Liver (tissue), 9 donors: ENCODE measurements around the gene TXNRD2. TPM values are rescaled to one million over a fixed set of nuclear protein-coding genes. Genes with fewer than 3 reads are reported as not detected.

Source experiments
- DNase-seq: peaks from one replicate; pipeline ENCODE4 v3.0.0-alpha.2; 2017; ENCODE audit warnings: low spot score
- H3K27ac ChIP-seq, 2 donors: one replicate each; pipeline ENCODE4 v1.7.0; 2013; ENCODE audit warnings: inconsistent platforms in 2 of 2, low read length in 2 of 2, control low read depth in 1 of 2, low read depth in 1 of 2, mild to moderate bottlenecking in 1 of 2
- H3K27me3 ChIP-seq, 4 donors: one replicate each; pipeline versions ENCODE4 v1.6.1 to v1.7.0; 2013; ENCODE audit warnings: low read length in 3 of 4, inconsistent platforms in 1 of 4, mild to moderate bottlenecking in 1 of 4, moderate library complexity in 1 of 4; ENCODE audit not compliant: control insufficient read depth in 4 of 4, insufficient read depth in 4 of 4
- H3K36me3 ChIP-seq, 4 donors: one replicate each; pipeline versions ENCODE4 v1.6.1 to v1.7.0; 2013; ENCODE audit warnings: low read length in 3 of 4, mild to moderate bottlenecking in 3 of 4, low read depth in 1 of 4, moderate library complexity in 1 of 4; ENCODE audit not compliant: control insufficient read depth in 4 of 4, insufficient read depth in 3 of 4
- H3K4me1 ChIP-seq, 4 donors: one replicate each; pipeline versions ENCODE4 v1.6.1 to v1.7.0; 2013; ENCODE audit warnings: low read length in 3 of 4, mild to moderate bottlenecking in 3 of 4, moderate library complexity in 1 of 4; ENCODE audit not compliant: control insufficient read depth in 4 of 4, insufficient read depth in 4 of 4
- H3K4me3 ChIP-seq, 3 donors: one replicate each; pipeline versions ENCODE4 v1.6.1 to v1.7.0; 2013; ENCODE audit warnings: low read length in 3 of 3, control low read depth in 1 of 3, low read depth in 1 of 3, mild to moderate bottlenecking in 1 of 3
- H3K9ac ChIP-seq, 2 donors: one replicate each; pipeline ENCODE4 v1.7.0; 2013; ENCODE audit warnings: low read length in 2 of 2, mild to moderate bottlenecking in 2 of 2, moderate library complexity in 2 of 2, control low read depth in 1 of 2, low read depth in 1 of 2
- H3K9me3 ChIP-seq, 4 donors: one replicate each; pipeline versions ENCODE4 v1.6.1 to v1.7.0; 2013; ENCODE audit warnings: low read length in 3 of 4; ENCODE audit not compliant: control insufficient read depth in 4 of 4
- CTCF ChIP-seq: fragments of 150-350 bp; IDR thresholded peaks from 2 replicates; pipeline ENCODE4 v1.5.1; 2017; ENCODE audit warnings: improper control_type of control experiment, low read depth, low read length; ENCODE audit not compliant: missing input control
- FOXA1 ChIP-seq: IDR thresholded peaks from 2 replicates; pipeline ENCODE4 v1.6.1; 2016; ENCODE audit warnings: antibody characterized with exemption
- FOXA2 ChIP-seq: IDR thresholded peaks from 2 replicates; pipeline ENCODE4 v1.6.1; 2016; ENCODE audit warnings: antibody characterized with exemption
- HNF4A ChIP-seq, 2 donors: conservative IDR thresholded peaks; 2 replicates each; pipeline ENCODE4 v1.6.1; 2016; ENCODE audit warnings: antibody characterized with exemption in 2 of 2, mild to moderate bottlenecking in 2 of 2
- HNF4G ChIP-seq: IDR thresholded peaks from 2 replicates; pipeline ENCODE4 v1.6.1; 2016; ENCODE audit warnings: antibody characterized with exemption
- JUND ChIP-seq, 2 donors: IDR thresholded peaks; 2 replicates each; pipeline ENCODE4 v1.6.1; 2016; ENCODE audit warnings: antibody characterized with exemption in 2 of 2
- RAD21 ChIP-seq, 2 donors: IDR thresholded peaks; 2 replicates each; pipeline ENCODE4 v1.6.1; 2016; ENCODE audit warnings: antibody characterized with exemption in 2 of 2, mild to moderate bottlenecking in 2 of 2
- SP1 ChIP-seq: IDR thresholded peaks from 2 replicates; pipeline ENCODE4 v1.6.1; 2018; ENCODE audit warnings: antibody characterized with exemption, mild to moderate bottlenecking
- YY1 ChIP-seq: IDR thresholded peaks from 2 replicates; pipeline ENCODE4 v1.6.1; 2016; ENCODE audit warnings: antibody characterized with exemption, mild to moderate bottlenecking
- WGBS: extraction: QIAGEN DNeasy Blood & Tissue Kit; methylation state at CpG from one replicate; pipeline ENCODE4 v1.1.7; 2013; 5-methylcytosine and 5-hydroxymethylcytosine counted together
- polyA plus RNA-seq, 2 donors: library from polyadenylated mRNA; stranded (reverse) in 1 of 2; unstranded in 1 of 2; fragments of 200-250 nt in 1 of 2; fragments of >200 nt in 1 of 2; fragmentation: Nextera tagmentation in 1 of 2; extraction: Ambion mirVana in 1 of 2; gene quantifications; one replicate each; pipeline versions ENCODE4 v1.2.1 to v1.2.3, GENCODE V29; 2013 to 2015
- total RNA-seq, 2 donors: library from RNA; depleted of rRNA; stranded (reverse); fragments of >200 nt; gene quantifications; one replicate each; pipeline ENCODE4 v1.2.3, GENCODE V29; 2014
- TF ChIP-seq, protein P1 (sequence below): IDR thresholded peaks from 2 replicates; pipeline ENCODE4 v1.6.1; 2016; ENCODE audit warnings: antibody characterized with exemption
- TF ChIP-seq, protein P2 (sequence below): IDR thresholded peaks from 2 replicates; pipeline ENCODE4 v1.6.1; 2016; ENCODE audit warnings: antibody characterized with exemption
- TF ChIP-seq, protein P3 (sequence below): IDR thresholded peaks from 2 replicates; pipeline ENCODE4 v1.6.1; 2016; ENCODE audit warnings: antibody characterized with exemption
- TF ChIP-seq, protein P4 (sequence below): IDR thresholded peaks from 2 replicates; pipeline ENCODE4 v1.6.1; 2016; ENCODE audit warnings: antibody characterized with exemption, mild to moderate bottlenecking
- donor health status: healthy.
- donor health status: healthy.
- donor health status: healthy.
- donor health status: healthy.
- donor health status: healthy.

The TXNRD2 gene
- total and polyA plus RNA-seq, 4 donors = 22.2 to 41.3 (median 33.6) TPM

GRCh38 chr22:19961201-19961580 lies 19.6 kb upstream of the TXNRD2 start (continued):
- TF ChIP-seq, protein P1, sequence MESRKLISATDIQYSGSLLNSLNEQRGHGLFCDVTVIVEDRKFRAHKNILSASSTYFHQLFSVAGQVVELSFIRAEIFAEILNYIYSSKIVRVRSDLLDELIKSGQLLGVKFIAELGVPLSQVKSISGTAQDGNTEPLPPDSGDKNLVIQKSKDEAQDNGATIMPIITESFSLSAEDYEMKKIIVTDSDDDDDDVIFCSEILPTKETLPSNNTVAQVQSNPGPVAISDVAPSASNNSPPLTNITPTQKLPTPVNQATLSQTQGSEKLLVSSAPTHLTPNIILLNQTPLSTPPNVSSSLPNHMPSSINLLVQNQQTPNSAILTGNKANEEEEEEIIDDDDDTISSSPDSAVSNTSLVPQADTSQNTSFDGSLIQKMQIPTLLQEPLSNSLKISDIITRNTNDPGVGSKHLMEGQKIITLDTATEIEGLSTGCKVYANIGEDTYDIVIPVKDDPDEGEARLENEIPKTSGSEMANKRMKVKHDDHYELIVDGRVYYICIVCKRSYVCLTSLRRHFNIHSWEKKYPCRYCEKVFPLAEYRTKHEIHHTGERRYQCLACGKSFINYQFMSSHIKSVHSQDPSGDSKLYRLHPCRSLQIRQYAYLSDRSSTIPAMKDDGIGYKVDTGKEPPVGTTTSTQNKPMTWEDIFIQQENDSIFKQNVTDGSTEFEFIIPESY = peak; percentile 53
- TF ChIP-seq YY1 = peak; percentile 44
- TF ChIP-seq HNF4G = peak; percentile 70
- TF ChIP-seq RAD21 (IDR thresholded peaks at IDR 0.05) = peak in 1 of 2 donors; percentile 22

DNA sequence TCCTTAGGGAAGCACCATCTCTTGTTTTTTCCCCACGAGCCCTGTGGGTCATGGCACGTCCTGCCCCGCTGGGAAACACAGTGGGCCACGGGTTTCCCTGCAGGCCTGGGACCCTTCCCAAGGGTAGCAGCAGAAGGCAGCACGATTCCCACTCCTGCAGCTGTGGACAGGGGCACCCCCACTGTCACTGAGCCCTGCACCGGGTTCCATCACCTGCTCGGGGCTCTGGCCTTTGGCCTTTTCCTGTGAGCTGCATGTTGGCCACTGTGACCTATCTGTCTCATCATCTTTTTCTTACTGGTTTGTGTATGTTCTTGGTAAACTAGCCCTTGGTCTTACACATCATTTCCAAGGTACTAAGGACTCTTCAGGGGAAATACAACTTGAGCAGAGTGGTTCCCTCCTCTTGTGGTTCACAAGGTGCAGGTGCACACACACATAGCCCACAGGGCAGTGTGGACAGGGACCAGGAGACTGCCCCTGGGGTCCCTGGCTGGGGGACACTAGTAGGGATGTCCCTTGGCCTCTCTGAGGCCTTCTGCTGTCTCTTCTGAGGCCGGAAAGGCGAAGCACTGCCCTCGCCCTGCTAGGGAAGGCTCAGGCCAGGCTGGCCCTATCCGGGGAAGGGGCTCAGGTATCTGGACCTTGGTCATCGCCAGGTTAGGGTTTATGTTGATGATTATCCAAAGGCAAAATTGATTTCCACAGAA lies 19.0 kb upstream of the TXNRD2 start:
- WGBS = 62% methylated on average over 12 of the region's 12 CpGs
- TF ChIP-seq, protein P1 = no peak
- TF ChIP-seq SP1 = no peak
- TF ChIP-seq, protein P2, sequence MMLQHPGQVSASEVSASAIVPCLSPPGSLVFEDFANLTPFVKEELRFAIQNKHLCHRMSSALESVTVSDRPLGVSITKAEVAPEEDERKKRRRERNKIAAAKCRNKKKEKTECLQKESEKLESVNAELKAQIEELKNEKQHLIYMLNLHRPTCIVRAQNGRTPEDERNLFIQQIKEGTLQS = no peak
- TF ChIP-seq FOXA2 = no peak
- no peak for TF ChIP-seq FOXA1
- no peak for TF ChIP-seq HNF4G
- H3K27ac ChIP-seq = peak overlapping the region; percentile 93
- H3K4me1 ChIP-seq = peaks cover 25 to 56% (median 38%) of the 10 kb centered on the region in 4 donors
- no peaks in the 10 kb centered on the region for H3K27me3 ChIP-seq
- peaks cover 0 to 10% (median 6%) of the 10 kb centered on the region in 4 donors for H3K36me3 ChIP-seq
- DNase-seq = no peak
- H3K9ac ChIP-seq = peak overlapping the region in 1 of 2 donors; percentile 91
- H3K9me3 ChIP-seq = no peaks in the 10 kb centered on the region
- H3K4me3 ChIP-seq = no peak overlapping the region

DNA sequence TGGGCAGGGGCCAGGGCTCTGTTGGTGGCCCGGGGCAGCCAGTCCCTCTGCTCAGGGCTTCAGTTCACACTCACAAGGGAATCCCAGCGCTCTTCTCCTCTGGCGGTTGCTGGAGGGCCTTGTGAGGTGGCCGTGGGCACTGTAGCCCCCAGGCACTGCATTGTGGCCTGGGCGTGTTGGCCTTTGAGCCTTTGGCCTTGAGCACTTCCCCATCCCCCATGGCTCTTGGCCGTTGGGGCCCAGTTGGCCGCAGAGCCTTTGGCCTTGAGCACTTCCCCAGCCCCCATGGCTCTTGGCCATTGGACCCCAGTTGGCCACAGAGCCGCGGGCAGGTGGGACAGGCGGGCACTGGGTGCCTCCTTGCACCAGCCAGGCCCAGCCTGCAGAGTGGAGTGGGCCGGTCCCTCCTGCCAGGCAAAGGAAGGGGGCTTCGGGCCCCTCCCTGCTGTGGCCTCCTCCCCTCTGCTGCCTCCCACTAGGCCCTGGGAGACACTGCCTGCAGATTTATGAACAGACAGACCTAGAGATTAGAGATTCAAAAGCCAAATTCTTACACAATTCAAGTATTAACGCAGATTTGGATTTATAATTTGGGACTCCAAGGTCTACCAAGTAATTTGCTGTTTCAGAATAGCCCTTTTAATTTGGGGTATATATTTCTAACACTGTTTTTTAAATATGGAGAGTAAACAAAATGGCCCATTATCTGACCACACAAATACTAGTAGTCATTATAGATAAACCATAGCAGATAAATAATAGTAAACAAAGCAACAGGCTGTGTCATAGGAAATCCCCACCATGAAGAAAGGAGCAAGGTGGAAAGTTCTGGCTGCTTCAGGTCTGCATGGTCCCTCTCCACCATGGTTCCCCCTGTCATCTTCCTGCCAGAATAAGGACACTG lies 18.2 kb upstream of the TXNRD2 start:
- Histone ChIP-seq H3K4me3 (no peak overlapping the region), H3K27me3 (no peaks in the 10 kb centered on the region), H3K9me3 (no peaks in the 10 kb centered on the region), H3K36me3 (peaks cover 0 to 8% (median 5%) of the 10 kb centered on the region in 4 donors), H3K9ac (peak overlapping the region in 1 of 2 donors; percentile 17), H3K27ac (peak overlapping the region; percentile 93), H3K4me1 (peaks cover 25 to 54% (median 38%) of the 10 kb centered on the region in 4 donors)
- WGBS = 17% methylated on average over 13 of the region's 13 CpGs
- no peak for DNase-seq
- TF ChIP-seq, protein P3, sequence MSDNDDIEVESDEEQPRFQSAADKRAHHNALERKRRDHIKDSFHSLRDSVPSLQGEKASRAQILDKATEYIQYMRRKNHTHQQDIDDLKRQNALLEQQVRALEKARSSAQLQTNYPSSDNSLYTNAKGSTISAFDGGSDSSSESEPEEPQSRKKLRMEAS = peak; percentile 39
- TF ChIP-seq HNF4G = peak; percentile 49
- peak; percentile 83 for TF ChIP-seq SP1
- TF ChIP-seq RAD21 (IDR thresholded peaks at IDR 0.05) = no peak
- no peak for TF ChIP-seq FOXA1
- no peak for TF ChIP-seq CTCF
- no peak for TF ChIP-seq JUND (IDR thresholded peaks at IDR 0.05)
- TF ChIP-seq, protein P4, sequence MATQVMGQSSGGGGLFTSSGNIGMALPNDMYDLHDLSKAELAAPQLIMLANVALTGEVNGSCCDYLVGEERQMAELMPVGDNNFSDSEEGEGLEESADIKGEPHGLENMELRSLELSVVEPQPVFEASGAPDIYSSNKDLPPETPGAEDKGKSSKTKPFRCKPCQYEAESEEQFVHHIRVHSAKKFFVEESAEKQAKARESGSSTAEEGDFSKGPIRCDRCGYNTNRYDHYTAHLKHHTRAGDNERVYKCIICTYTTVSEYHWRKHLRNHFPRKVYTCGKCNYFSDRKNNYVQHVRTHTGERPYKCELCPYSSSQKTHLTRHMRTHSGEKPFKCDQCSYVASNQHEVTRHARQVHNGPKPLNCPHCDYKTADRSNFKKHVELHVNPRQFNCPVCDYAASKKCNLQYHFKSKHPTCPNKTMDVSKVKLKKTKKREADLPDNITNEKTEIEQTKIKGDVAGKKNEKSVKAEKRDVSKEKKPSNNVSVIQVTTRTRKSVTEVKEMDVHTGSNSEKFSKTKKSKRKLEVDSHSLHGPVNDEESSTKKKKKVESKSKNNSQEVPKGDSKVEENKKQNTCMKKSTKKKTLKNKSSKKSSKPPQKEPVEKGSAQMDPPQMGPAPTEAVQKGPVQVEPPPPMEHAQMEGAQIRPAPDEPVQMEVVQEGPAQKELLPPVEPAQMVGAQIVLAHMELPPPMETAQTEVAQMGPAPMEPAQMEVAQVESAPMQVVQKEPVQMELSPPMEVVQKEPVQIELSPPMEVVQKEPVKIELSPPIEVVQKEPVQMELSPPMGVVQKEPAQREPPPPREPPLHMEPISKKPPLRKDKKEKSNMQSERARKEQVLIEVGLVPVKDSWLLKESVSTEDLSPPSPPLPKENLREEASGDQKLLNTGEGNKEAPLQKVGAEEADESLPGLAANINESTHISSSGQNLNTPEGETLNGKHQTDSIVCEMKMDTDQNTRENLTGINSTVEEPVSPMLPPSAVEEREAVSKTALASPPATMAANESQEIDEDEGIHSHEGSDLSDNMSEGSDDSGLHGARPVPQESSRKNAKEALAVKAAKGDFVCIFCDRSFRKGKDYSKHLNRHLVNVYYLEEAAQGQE = no peak
- TF ChIP-seq, protein P2 = no peak
- TF ChIP-seq HNF4A (conservative IDR thresholded peaks at IDR 0.05) = peak; percentile 77 to 87
- no peak for TF ChIP-seq FOXA2
- TF ChIP-seq, protein P1 = no peak
